A549 (cell line): Measurements from ENCODE around the gene PLPP2. TPM values are rescaled to one million over a fixed set of nuclear protein-coding genes. Genes with fewer than 3 reads are reported as not detected.

Source experiments
- ATAC-seq, 2 experiments: fragments of 200-7000 bp in 1 of 2; fragments of >200 bp in 1 of 2; cut with Nextera tagmentation in 1 of 2; cut with Tn5 transposase in 1 of 2; 3 replicates each; pipeline versions ENCODE4 v1.8.0 to v1.9.1; 2018 to 2020; ENCODE audit warnings: mild to moderate bottlenecking in 1 of 2, moderate library complexity in 1 of 2
- CTCF ChIA-PET: fragments of 300-600 bp; sonication (Branson Sonifier 250); formaldehyde crosslinking; extraction: SDS; loops from one replicate; lab custom pipeline; 2021; ENCODE audit warnings: antibody characterized with exemption, inconsistent platforms; lab: Yijun Ruan, JAX
- POLR2A ChIA-PET: fragments of 350-600 bp; formaldehyde crosslinking; extraction: SDS; loops from one replicate; lab custom pipeline; 2021; ENCODE audit warnings: antibody characterized with exemption, inconsistent platforms; lab: Yijun Ruan, JAX
- DNase-seq, 2 experiments: peaks; one replicate each; pipeline versions ENCODE4 v3.0.0 to v3.0.0-alpha.2; 2011 to 2016; ENCODE audit warnings: low read depth in 1 of 2, low spot score in 1 of 2
- FAIRE-seq: peaks from 2 replicates; lab custom pipeline; 2011; peaks lifted over from hg19 to GRCh38; lab: Jason Lieb, UNC
- H3K27ac ChIP-seq, 2 experiments: fragments of >200 bp; sonication (Bioruptor Twin); formaldehyde crosslinking; 3 replicates each; pipeline ENCODE4 v1.5.1; 2016 to 2017
- H3K4me1 ChIP-seq: fragments of >200 bp; sonication (Bioruptor Twin); formaldehyde crosslinking; 3 replicates; pipeline ENCODE4 v1.6.1; 2016
- H3K4me2 ChIP-seq: fragments of >200 bp; sonication (Bioruptor Twin); formaldehyde crosslinking; 3 replicates; pipeline ENCODE4 v1.6.1; 2016
- H3K4me3 ChIP-seq: fragments of >200 bp; sonication (Bioruptor Twin); formaldehyde crosslinking; 3 replicates; pipeline ENCODE4 v1.5.1; 2016
- H3K9me3 ChIP-seq: fragments of >200 bp; sonication (Bioruptor Twin); formaldehyde crosslinking; 3 replicates; pipeline ENCODE4 v1.6.1; 2016
- ATOH8 ChIP-seq: fragments of 250-450 bp; sonication (Bioruptor Pico); IDR thresholded peaks from 2 replicates; pipeline ENCODE4 v1.5.0; 2020; ENCODE audit warnings: low read depth, mild to moderate bottlenecking, moderate library complexity
- BHLHE40 ChIP-seq: IDR thresholded peaks from 2 replicates; pipeline ENCODE4 v1.6.1; 2012; ENCODE audit warnings: low read depth, low read length, inconsistent platforms
- CTCF ChIP-seq: fragments of >200 bp; sonication (Bioruptor Twin); formaldehyde crosslinking; IDR thresholded peaks from 3 replicates; pipeline ENCODE4 v1.5.1; 2016
- EP300 ChIP-seq, 2 experiments: fragments of >200 bp; sonication (Bioruptor Twin); formaldehyde crosslinking; IDR thresholded peaks; 2 replicates in 1 of 2; 3 replicates in 1 of 2; pipeline ENCODE4 v1.6.1; 2016 to 2017
- FOSB ChIP-seq: fragments of 250-450 bp; sonication (Bioruptor Pico); IDR thresholded peaks from 2 replicates; pipeline ENCODE4 v1.5.0; 2020; ENCODE audit warnings: mild to moderate bottlenecking, moderate library complexity
- FOSL2 ChIP-seq, 2 experiments: fragments of 450-650 bp in 1 of 2; fragments of >200 bp in 1 of 2; sonication (Bioruptor Twin) in 1 of 2; formaldehyde crosslinking; IDR thresholded peaks; 2 replicates each; pipeline versions ENCODE4 v1.5.0 to v1.6.1; 2016 to 2020; ENCODE audit warnings: mild to moderate bottlenecking in 1 of 2, moderate library complexity in 1 of 2
- GATA3 ChIP-seq: IDR thresholded peaks from 2 replicates; pipeline ENCODE4 v1.6.1; 2012; ENCODE audit warnings: borderline replicate concordance
- HES2 ChIP-seq: fragments of >200 bp; sonication (Bioruptor Twin); formaldehyde crosslinking; IDR thresholded peaks from 2 replicates; pipeline ENCODE4 v1.6.1; 2016
- HOXA7 ChIP-seq: fragments of 250-450 bp; sonication (Bioruptor Pico); IDR thresholded peaks from 2 replicates; pipeline ENCODE4 v1.5.0; 2020; ENCODE audit warnings: mild to moderate bottlenecking, moderate library complexity
- HOXB13 ChIP-seq: fragments of 250-450 bp; sonication (Bioruptor Pico); IDR thresholded peaks from 2 replicates; pipeline ENCODE4 v1.5.0; 2020; ENCODE audit warnings: low read depth, mild to moderate bottlenecking, moderate library complexity
- MAFK ChIP-seq: fragments of 450-650 bp; IDR thresholded peaks from 2 replicates; pipeline ENCODE4 v1.6.1; 2014; ENCODE audit not compliant: partially characterized antibody
- MAX ChIP-seq: IDR thresholded peaks from 2 replicates; pipeline ENCODE4 v1.6.1; 2012
- MAZ ChIP-seq: fragments of 150-350 bp; IDR thresholded peaks from 2 replicates; pipeline ENCODE4 v1.6.1; 2014; ENCODE audit warnings: antibody characterized with exemption, low read depth, low read length, borderline replicate concordance
- MYC ChIP-seq: IDR thresholded peaks from 2 replicates; pipeline ENCODE4 v1.6.1; 2012; ENCODE audit warnings: mild to moderate bottlenecking, inconsistent platforms, low read length, improper control_type of control experiment, borderline replicate concordance
- NFE2L2 ChIP-seq: fragments of 150-350 bp; conservative IDR thresholded peaks from 2 replicates; pipeline ENCODE4 v1.6.1; 2014; ENCODE audit warnings: low read length
- PHF8 ChIP-seq: fragments of 200-600 bp; sonication (generic); IDR thresholded peaks from 2 replicates; pipeline ENCODE4 v1.6.1; 2016; ENCODE audit warnings: low read depth, mild to moderate bottlenecking, antibody characterized with exemption, moderate library complexity, borderline replicate concordance
- POLR2AphosphoS2 ChIP-seq: conservative IDR thresholded peaks from 2 replicates; pipeline ENCODE4 v1.6.1; 2012; ENCODE audit warnings: low read length, improper control_type of control experiment, inconsistent platforms
- RAD21 ChIP-seq, 2 experiments: fragments of >200 bp in 1 of 2; sonication (Bioruptor Twin) in 1 of 2; formaldehyde crosslinking in 1 of 2; IDR thresholded peaks in 1 of 2; conservative IDR thresholded peaks in 1 of 2; 2 replicates in 1 of 2; 3 replicates in 1 of 2; pipeline ENCODE4 v1.6.1; 2012 to 2018; ENCODE audit warnings: inconsistent platforms in 1 of 2
- RARB ChIP-seq: fragments of 250-450 bp; sonication (Bioruptor Pico); IDR thresholded peaks from 2 replicates; pipeline ENCODE4 v1.8.0; 2021; ENCODE audit warnings: mild to moderate bottlenecking, moderate library complexity
- RCOR1 ChIP-seq: fragments of 150-350 bp; IDR thresholded peaks from 2 replicates; pipeline ENCODE4 v1.6.1; 2014; ENCODE audit warnings: antibody characterized with exemption, low read length, low read depth
- RFX5 ChIP-seq: fragments of 450-650 bp; IDR thresholded peaks from 2 replicates; pipeline ENCODE4 v1.7.1; 2014; ENCODE audit warnings: antibody characterized with exemption, mild to moderate bottlenecking, moderate library complexity
- SREBF2 ChIP-seq: fragments of 450-650 bp; IDR thresholded peaks from 2 replicates; pipeline ENCODE4 v1.6.1; 2014; ENCODE audit warnings: mild to moderate bottlenecking, moderate library complexity
- TFCP2L1 ChIP-seq: fragments of 250-450 bp; sonication (Bioruptor Pico); IDR thresholded peaks from 2 replicates; pipeline ENCODE4 v1.5.0; 2021; ENCODE audit warnings: mild to moderate bottlenecking
- TP53 ChIP-seq: fragments of 250-450 bp; sonication (Bioruptor Pico); IDR thresholded peaks from 2 replicates; pipeline ENCODE4 v1.5.0; 2021; ENCODE audit warnings: mild to moderate bottlenecking, moderate library complexity
- USF2 ChIP-seq: fragments of 450-650 bp; IDR thresholded peaks from 2 replicates; pipeline ENCODE4 v1.6.1; 2014; ENCODE audit warnings: antibody characterized with exemption
- ZC3H11A ChIP-seq: fragments of 450-650 bp; IDR thresholded peaks from 2 replicates; pipeline ENCODE4 v1.6.1; 2014; ENCODE audit warnings: antibody characterized with exemption, mild to moderate bottlenecking
- ZFP36 ChIP-seq: fragments of 450-650 bp; IDR thresholded peaks from 2 replicates; pipeline ENCODE4 v1.6.1; 2014; ENCODE audit warnings: borderline replicate concordance; ENCODE audit not compliant: partially characterized antibody
- ZNF302 ChIP-seq: fragments of 250-450 bp; sonication (Bioruptor Pico); IDR thresholded peaks from 2 replicates; pipeline ENCODE4 v1.9.0; 2021; ENCODE audit warnings: inconsistent platforms, mild to moderate bottlenecking, moderate library complexity
- ZSCAN20 ChIP-seq: fragments of 250-450 bp; sonication (Bioruptor Pico); IDR thresholded peaks from 2 replicates; pipeline ENCODE4 v1.8.0; 2022; ENCODE audit warnings: mild to moderate bottlenecking, moderate library complexity
- WGBS: methylation state at CpG from one replicate; pipeline ENCODE4 v1.1.6; 2017; ENCODE audit errors: missing lambda C conversion rate; 5-methylcytosine and 5-hydroxymethylcytosine counted together
- polyA plus RNA-seq, 4 experiments: library from polyadenylated mRNA; depleted of rRNA in 3 of 4; stranded (reverse); fragments of >200 nt; fragmentation: RNase III in 1 of 4; extraction: RNeasy Plus Mini Kit Qiagen cat#74134 plus additional on column Dnase treatment in 1 of 4; gene quantifications; 2 replicates in 3 of 4; 3 replicates in 1 of 4; pipeline ENCODE4 v1.2.3, GENCODE V29; 2011 to 2017

PLPP2 gene
- polyA plus RNA-seq, 2 of the 4 experiments (the other 2 are of a cell fraction): 44.2 to 100 TPM

- Histone ChIP-seq H3K4me3 (no peak overlapping the region), H3K4me1 (no peaks in the 10 kb centered on the region), H3K27ac (no peak overlapping the region), H3K9me3 (no peaks in the 10 kb centered on the region; the same call in 2 of the 3 replicates), H3K4me2 (no peak overlapping the region)
- WGBS: 99% methylated on average over 5 of the region's 5 CpGs
- POLR2A ChIA-PET: no interaction called here
- CTCF ChIA-PET: no interaction called here
- no peak for FAIRE-seq
- ATAC-seq: no peak
- DNase-seq: no peak
- no peak for TF ChIP-seq ATOH8 (CRISPR knock-in tag)
- no peak for TF ChIP-seq MAX
- TF ChIP-seq FOSL2 (IDR thresholded peaks at IDR 0.05): no peak
- no peak for TF ChIP-seq FOSL2 (CRISPR knock-in tag; IDR thresholded peaks at IDR 0.05)
- no peak for TF ChIP-seq BHLHE40
- no peak for TF ChIP-seq ZSCAN20 (CRISPR knock-in tag)
- TF ChIP-seq GATA3: no peak
- no peak for TF ChIP-seq RFX5
- no peak for TF ChIP-seq MYC
- TF ChIP-seq HOXB13: no peak
- TF ChIP-seq HES2: no peak
- no peak for TF ChIP-seq ZNF302 (CRISPR knock-in tag)
- no peak for TF ChIP-seq ZFP36
- no peak for TF ChIP-seq PHF8
These were observed 27.2 kb upstream of the PLPP2 start for GRCh38 chr19:318509-318774.

- ChIA-PET CTCF (no interaction called here), POLR2A (no interaction called here)
- no peaks in the 10 kb centered on the region; the same call in 2 of the 3 replicates for H3K9me3 ChIP-seq
- 93% methylated on average over 10 of the region's 10 CpGs for WGBS
- ATAC-seq (no peak), FAIRE-seq (no peak), DNase-seq (no peak)
- H3K4me3 ChIP-seq: no peak overlapping the region
- TF ChIP-seq NFE2L2 (no peak), ZFP36 (no peak), EP300 (IDR thresholded peaks at IDR 0.05) (no peak), RARB (CRISPR knock-in tag) (no peak), RAD21 (conservative IDR thresholded peaks at IDR 0.05 in 1 of 2, IDR thresholded peaks at IDR 0.05 in 1 of 2) (no peak), POLR2AphosphoS2 (no peak), RCOR1 (no peak), ZC3H11A (no peak), MAX (no peak), FOSB (CRISPR knock-in tag) (no peak)
- no peak overlapping the region for H3K27ac ChIP-seq
- no peak overlapping the region for H3K4me2 ChIP-seq
- H3K4me1 ChIP-seq: no peaks in the 10 kb centered on the region
These were observed 26.7 kb upstream of the PLPP2 start for GRCh38 chr19:317710-318508.

- no peak for FAIRE-seq
- H3K9me3 ChIP-seq: no peaks in the 10 kb centered on the region; the same call in 2 of the 3 replicates
- POLR2A ChIA-PET: no interaction called here
- H3K4me2 ChIP-seq: no peak overlapping the region
- no peak for TF ChIP-seq EP300 (IDR thresholded peaks at IDR 0.05)
- TF ChIP-seq TP53 (CRISPR knock-in tag): no peak
- no peak for TF ChIP-seq TFCP2L1 (CRISPR knock-in tag)
- TF ChIP-seq SREBF2: no peak
- TF ChIP-seq RCOR1: no peak
- TF ChIP-seq MAFK: no peak
- no peak for TF ChIP-seq MAZ
- TF ChIP-seq CTCF: no peak
- no peak for TF ChIP-seq HOXA7
- no peak for TF ChIP-seq USF2
- WGBS: 94% methylated on average over 8 of the region's 8 CpGs
- ATAC-seq: no peak
- DNase-seq: no peak
- H3K4me3 ChIP-seq: no peak overlapping the region
- no peaks in the 10 kb centered on the region for H3K4me1 ChIP-seq
- CTCF ChIA-PET: no interaction called here
- no peak overlapping the region for H3K27ac ChIP-seq
These were observed 24.6 kb upstream of the PLPP2 start for GRCh38 chr19:315811-316210.
